Amniotic stem cell (primary cell): Measurements from ENCODE around the gene MARS1.
A peak's percentile ranks its signal among the peaks of the same experiment; 100 is the strongest.
"Not testable (repeated sequence)": the region's sequence is repeated elsewhere in the genome, so short reads cannot be mapped to it uniquely, and the experiment has no call there.

Experiments used
- DNase-seq: peaks from one replicate; lab custom pipeline; 2025; lab: John Stamatoyannopoulos, UW

The MARS1 gene

GRCh38 chr12:57487597-57488401, at the start of gene MARS1:
Gene MARS1 (plus strand): TSS chr12:57488068. CDS start chr12:57488091, 23 bp downstream.
- DNase-seq, result peak; percentile 97

DNA sequence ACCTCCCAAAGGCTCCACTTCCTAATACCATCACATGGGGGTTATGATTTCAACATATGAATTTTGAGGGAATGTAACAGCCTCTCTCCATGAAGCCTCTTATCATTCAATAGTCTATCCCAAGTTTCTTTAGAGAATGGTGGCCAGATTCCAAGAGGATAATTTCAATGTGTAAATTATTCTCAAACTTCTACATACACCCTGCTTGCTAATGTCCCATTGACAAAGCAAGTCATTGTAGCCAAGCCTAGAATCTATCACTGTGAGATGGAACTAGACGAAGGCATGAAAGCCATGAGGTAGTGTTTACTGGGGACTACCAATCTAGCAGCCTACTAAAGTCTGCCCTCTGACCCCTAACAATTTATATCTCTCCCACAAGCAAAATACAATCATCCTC, 49.5 kb upstream of the MARS1 start:
- DNase-seq, result no peak

- DNase-seq, result no peak
Measured at GRCh38 chr12:57439762-57440266, 48.1 kb upstream of the MARS1 start.

- not testable (repeated sequence) for DNase-seq
Measured at GRCh38 chr12:57441393-57441792, 46.5 kb upstream of the MARS1 start.

DNA sequence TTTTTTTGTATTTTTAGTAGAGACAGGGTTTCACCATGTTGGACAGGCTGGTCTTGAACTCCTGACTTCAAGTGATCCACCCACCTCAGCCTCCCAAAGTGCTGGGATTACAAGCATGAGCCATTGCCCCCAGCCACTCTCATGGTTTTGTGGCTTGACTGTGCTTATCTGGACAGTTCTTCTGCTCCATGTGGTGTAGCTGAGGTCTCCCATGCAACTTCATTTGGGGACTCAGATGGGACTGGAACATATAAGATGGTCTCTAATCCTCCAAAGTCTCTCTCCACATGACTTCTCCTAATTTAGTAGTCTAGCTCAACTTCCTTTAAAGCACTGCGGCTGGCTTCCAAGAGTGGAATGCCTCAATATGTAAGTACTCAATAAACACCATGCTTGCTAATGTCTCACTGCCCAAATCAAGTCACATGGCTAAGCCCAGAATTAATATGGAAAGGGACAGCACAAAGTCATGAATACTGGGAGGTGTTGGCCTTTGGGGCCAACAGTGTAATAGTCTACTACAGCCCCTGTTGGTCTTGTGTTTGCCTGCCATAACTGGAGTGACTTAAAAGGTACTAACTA, 45.9 kb upstream of the MARS1 start:
- DNase-seq, result no peak

GRCh38 chr12:57444337-57444736, 43.5 kb upstream of the MARS1 start:
- DNase-seq, result not testable (repeated sequence)

GRCh38 chr12:57444744-57445143, 43.1 kb upstream of the MARS1 start:
- no peak for DNase-seq

DNA sequence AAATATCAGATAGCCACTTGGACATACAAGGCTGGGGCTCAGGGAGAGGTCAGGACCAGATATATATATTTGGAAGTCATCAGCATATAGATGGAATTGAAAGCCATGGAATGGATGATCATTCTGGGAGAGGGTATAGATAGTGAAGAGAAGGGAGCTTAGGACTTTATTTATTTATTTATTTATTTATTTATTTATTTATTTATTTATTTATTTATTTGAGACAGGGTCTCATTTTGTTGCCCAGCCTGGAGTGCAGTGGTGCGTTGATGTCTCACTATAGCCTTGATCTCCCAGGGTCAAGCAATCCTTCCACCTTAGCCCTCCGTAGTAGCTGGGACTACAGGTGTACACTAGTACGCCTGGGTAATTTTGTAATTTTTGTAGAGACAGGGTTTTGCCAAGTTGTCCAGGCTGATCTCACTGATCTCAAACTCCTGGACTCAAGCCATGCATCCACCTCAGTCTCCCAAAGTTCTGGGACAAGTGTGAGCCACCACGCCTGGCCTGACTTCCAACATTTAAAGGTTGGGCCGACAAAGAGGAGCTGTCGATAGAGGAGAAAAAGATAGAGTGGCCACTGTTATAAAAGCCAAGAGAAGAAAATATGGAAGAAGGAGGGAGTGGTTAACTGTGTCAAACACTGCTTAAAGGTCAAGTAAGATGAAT, 41.4 kb upstream of the MARS1 start:
- no peak for DNase-seq

- no peak for DNase-seq
Measured at GRCh38 chr12:57448669-57449068, 39.2 kb upstream of the MARS1 start.

DNA sequence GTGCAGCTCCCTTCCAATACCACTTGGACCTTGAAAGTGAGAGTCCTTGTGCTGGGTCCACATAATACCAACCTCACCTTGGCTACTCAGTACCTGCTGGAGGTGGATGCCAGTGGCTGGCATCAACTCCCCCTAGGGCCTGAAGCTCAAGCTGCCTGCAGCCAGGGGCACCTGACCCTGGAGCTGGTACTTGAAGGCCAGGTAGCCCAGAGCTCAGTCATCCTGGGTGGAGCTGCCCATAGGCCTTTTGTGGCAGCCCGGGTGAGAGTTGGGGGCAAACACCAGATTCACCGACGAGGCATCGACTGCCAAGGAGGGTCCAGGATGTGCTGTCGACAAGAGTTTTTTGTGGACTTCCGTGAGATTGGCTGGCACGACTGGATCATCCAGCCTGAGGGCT, 38.5 kb upstream of the MARS1 start:
- no peak for DNase-seq

GRCh38 chr12:57450057-57450456, 37.8 kb upstream of the MARS1 start:
- no peak for DNase-seq

DNA sequence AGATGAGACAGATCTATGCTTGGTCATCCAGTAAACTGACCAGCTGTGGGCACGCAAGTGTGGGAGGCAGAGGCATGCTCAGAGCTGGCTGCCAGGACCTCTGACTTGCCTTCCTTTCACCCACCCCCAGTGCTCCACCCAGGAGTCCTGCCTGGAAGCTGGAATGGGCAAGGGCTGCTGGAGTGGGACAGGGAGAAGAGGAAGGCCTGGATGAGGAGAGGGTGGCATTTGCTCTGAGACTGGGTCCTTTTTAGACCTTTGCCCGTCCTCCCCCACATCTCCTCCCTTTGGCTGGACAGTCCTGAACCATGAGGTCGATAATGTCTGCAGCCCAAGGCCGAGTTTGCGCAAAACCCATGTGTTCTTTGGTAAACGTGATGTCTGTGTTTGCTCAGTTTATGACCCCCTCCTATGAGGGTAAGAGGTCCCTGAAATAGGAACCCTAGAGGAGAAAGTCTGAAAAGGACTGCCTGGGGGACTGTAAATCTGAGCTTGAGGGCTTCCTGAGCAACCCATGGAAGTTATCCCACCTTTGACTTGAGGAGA, 36.6 kb upstream of the MARS1 start:
- DNase-seq, result no peak

DNA sequence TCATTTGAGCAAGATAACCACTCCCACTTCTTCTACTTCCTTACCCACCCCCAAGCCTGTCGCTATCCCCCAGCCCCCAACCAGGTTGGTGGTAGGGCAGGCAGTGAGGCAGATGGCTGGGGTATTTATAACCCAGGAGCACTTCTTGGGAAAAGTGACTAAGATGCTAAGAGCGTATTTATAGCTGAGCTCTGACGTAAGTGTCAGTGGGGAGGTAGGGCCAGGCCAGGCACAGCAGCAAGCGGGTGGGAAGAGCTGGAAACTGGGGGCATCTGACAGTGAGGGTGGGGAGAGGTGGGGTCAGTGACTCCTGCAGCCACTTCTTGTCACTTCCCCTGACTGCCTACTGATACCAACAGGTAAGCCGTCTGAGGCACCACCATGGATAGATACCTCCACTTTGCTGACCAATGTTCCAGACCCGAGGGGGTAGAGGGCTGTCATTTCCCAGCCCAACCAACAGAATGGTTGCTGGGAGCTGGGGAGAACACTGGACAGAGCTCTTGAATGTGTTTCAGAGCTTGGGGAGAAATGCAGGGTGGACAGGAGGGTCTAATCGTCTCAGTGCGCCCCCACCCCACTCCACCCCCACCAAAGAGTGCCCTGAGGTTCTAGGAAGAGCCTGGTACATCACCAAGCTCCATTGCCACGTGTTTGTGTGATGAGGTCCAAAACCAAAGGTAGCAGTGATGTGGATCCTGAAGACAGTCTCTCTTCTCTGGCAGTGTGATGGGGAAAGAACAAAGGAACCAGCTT, 35.5 kb upstream of the MARS1 start:
- peak; percentile 31 for DNase-seq

- peak; percentile 58 for DNase-seq
Measured at GRCh38 chr12:57452937-57453509, 34.8 kb upstream of the MARS1 start.

DNA sequence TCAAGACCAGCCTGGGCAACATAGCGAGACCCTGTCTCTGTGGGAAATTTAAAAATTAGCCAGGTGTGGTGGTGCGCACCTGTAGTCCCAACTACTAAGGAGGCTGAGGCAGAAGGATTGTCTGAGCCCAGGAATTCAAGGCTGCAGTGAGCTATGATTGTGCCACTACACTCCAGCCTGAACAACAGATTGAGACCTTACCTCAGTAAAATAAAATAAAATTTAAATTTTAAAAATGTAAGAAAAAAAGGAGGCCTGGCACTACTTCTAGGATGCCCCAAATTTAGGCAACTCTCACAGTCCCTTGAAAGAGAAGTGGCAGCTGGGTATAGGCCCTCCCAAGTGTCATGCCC, 33.7 kb upstream of the MARS1 start:
- no peak for DNase-seq

DNA sequence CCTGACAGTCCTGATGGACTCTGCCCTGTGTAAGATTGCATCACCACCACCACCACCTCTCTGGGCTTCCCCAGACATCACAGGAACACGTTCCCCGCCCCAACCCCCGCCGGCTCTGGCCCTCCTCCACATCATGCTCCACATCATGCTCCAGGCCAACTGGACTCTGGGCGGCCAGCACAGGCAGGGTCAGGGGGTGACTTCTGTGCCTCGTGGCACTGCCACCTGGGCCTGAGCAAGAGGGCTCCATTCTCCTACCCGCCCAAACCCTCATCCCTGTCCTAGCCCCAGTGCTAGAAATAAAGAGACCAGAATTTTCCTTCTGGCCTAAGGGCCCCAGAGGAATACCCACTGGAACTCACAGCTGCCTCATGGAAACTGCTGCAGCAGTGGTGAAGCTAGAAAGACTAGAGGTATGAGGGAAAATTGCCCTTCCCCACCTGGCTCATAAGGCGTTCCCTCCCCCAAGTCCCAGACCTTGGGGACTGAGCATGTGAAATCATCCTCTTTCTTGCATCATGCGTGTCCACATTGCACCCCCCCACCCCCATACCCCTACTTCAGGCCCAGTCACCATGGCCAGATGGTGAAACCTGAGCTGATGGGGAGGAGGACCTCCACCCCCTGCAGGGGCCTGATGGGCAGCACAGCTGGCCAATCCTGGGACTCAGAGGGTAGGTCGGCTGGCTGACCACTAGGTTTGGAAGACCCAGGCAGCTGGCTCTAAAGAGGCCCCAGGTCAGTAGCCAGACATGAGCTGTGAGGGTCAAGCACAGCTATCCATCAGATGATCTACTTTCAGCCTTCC, 33.1 kb upstream of the MARS1 start, which contains the start of gene INHBE:
Gene INHBE, plus strand, starts transcription at position 742 of the 808 bp plus-strand sequence. CDS start 230 bp downstream, outside the sequence.
- no peak for DNase-seq

DNA sequence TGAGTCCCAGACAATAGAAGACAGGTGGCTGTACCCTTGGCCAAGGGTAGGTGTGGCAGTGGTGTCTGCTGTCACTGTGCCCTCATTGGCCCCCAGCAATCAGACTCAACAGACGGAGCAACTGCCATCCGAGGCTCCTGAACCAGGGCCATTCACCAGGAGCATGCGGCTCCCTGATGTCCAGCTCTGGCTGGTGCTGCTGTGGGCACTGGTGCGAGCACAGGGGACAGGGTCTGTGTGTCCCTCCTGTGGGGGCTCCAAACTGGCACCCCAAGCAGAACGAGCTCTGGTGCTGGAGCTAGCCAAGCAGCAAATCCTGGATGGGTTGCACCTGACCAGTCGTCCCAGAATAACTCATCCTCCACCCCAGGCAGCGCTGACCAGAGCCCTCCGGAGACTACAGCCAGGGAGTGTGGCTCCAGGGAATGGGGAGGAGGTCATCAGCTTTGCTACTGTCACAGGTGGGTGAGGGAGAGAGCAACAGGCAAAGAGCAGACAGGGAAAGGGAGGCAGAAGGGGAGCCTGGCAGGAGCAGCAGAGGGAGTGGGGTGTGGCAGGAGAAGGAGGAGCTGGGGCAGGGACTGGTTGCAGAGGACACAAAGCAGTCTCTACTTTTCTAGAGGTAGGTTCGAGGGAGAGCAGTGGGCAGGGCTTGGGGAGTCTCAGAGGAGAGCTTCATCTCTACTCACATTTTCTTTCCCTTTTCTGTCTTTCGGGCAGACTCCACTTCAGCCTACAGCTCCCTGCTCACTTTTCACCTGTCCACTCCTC, 32.3 kb upstream of the MARS1 start:
- DNase-seq, result no peak

DNA sequence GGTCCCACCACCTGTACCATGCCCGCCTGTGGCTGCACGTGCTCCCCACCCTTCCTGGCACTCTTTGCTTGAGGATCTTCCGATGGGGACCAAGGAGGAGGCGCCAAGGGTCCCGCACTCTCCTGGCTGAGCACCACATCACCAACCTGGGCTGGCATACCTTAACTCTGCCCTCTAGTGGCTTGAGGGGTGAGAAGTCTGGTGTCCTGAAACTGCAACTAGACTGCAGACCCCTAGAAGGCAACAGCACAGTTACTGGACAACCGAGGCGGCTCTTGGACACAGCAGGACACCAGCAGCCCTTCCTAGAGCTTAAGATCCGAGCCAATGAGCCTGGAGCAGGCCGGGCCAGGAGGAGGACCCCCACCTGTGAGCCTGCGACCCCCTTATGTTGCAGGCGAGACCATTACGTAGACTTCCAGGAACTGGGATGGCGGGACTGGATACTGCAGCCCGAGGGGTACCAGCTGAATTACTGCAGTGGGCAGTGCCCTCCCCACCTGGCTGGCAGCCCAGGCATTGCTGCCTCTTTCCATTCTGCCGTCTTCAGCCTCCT, 31.6 kb upstream of the MARS1 start:
- no peak for DNase-seq

- no peak for DNase-seq
Measured at GRCh38 chr12:57456737-57457490, 31.0 kb upstream of the MARS1 start.
